ENCODE data around the gene WWC1. TPM values are rescaled to one million over a fixed set of nuclear protein-coding genes. Genes with fewer than 3 reads are reported as not detected.

Gene WWC1
- total and polyA plus RNA-seq, 10 of the 15 experiments (the other 5 are each of a cell fraction or from before 2014, with no cell fraction given) = 0.50 to 7.8 (median 2.5) TPM

GRCh38 chr5:168266016-168266415, 25.4 kb upstream of the WWC1 start:
- FAIRE-seq = no peak
- Histone ChIP-seq H4K20me1 (ENCODE audit: control insufficient read depth, insufficient read depth) (no peaks in the 10 kb centered on the region), H3K36me3 (ENCODE audit: control insufficient read depth in 2 of 2, insufficient read depth in 2 of 2, low read length in 1 of 2) (no peaks in the 10 kb centered on the region), H2AFZ (ENCODE audit: control insufficient read depth, low read depth, low read length) (no peak overlapping the region), H3K27me3 (replicated peaks in 1 of 2; ENCODE audit: control insufficient read depth in 2 of 2, insufficient read depth in 2 of 2, low read length in 1 of 2) (no peaks in the 10 kb centered on the region), H3K27ac (ENCODE audit: control insufficient read depth, insufficient read depth) (no peak overlapping the region), H3K79me2 (ENCODE audit: control insufficient read depth, insufficient read depth, low read length) (no peaks in the 10 kb centered on the region), H3K9me3 (replicated peaks; ENCODE audit: control insufficient read depth, insufficient read depth, low read length) (no peaks in the 10 kb centered on the region), H3K4me3 (no peak overlapping the region), H3K4me2 (ENCODE audit: control insufficient read depth, insufficient read depth) (no peak overlapping the region), H3K9ac (ENCODE audit: control insufficient read depth, insufficient read depth, low read length) (no peak overlapping the region), H3K4me1 (ENCODE audit: control insufficient read depth, insufficient read depth, low read length) (peaks cover 3% of the 10 kb centered on the region)
- no TSS peak for BruUV-seq (replicated peaks)
- POLR2A ChIA-PET = no interaction called here
- no peak for ATAC-seq
- CTCF ChIA-PET = interaction anchor here (0.6 kb wide), 2 partner anchors 145 to 1381 kb away, joined by 3 to 4 read pairs; no protein-coding TSS in a partner anchor
- SMC1A ChIA-PET (ENCODE audit: uncharacterized antibody, unreplicated experiment) = interaction anchor here (0.5 kb wide), 1 partner anchor 22 kb away, joined by 3 read pairs; no protein-coding TSS in a partner anchor
- in situ Hi-C loops (cut with MboI) = loop anchor here (10.0 kb wide), 1 partner anchor 1039 kb away; the partner anchor contains the start of gene SLIT3
- RAD21 ChIA-PET (ENCODE audit: unreplicated experiment) = no interaction called here
- no peak for DNase-seq (ENCODE audit: low read depth, low spot score)
- 77% methylated on average over 6 of the region's 6 CpGs for WGBS (ENCODE audit: insufficient coverage, insufficient replicate concordance, low lambda C conversion rate, missing lambda C conversion rate)
- intact Hi-C loops (cut with micrococcal nuclease; ENCODE audit: unreplicated experiment) = loop anchor here (5.0 kb wide), 2 partner anchors 156 to 411 kb away; no protein-coding TSS in a partner anchor
- TF ChIP-seq KLF5 (IDR thresholded peaks at IDR 0.05; ENCODE audit: partially characterized antibody) (no peak), ATF2 (IDR thresholded peaks at IDR 0.05; ENCODE audit: low read length) (no peak), ZNF592 (IDR thresholded peaks at IDR 0.05) (no peak), SREBF1 (IDR thresholded peaks at IDR 0.05; ENCODE audit: low read length) (no peak), ESRRA (IDR thresholded peaks at IDR 0.05; ENCODE audit: low read length) (no peak), MTA2 (IDR thresholded peaks at IDR 0.05; ENCODE audit: low read depth) (no peak), CBX3 (IDR thresholded peaks at IDR 0.05; ENCODE audit: borderline replicate concordance, low read depth) (no peak), PRDM15 (CRISPR knock-in tag; IDR thresholded peaks at IDR 0.05) (no peak), SMC3 (IDR thresholded peaks at IDR 0.05; ENCODE audit: borderline replicate concordance, low read length) (no peak), BACH1 (IDR thresholded peaks at IDR 0.05; ENCODE audit: borderline replicate concordance) (no peak), ZSCAN29 (IDR thresholded peaks at IDR 0.05) (no peak), POLR2AphosphoS5 (IDR thresholded peaks at IDR 0.05; ENCODE audit: low read length) (no peak), NKRF (conservative IDR thresholded peaks at IDR 0.05) (no peak), RUNX3 (IDR thresholded peaks at IDR 0.05; ENCODE audit: low read length) (no peak), LARP7 (IDR thresholded peaks at IDR 0.05) (no peak)
